HG02840 (cell line): Measurements from ENCODE around the gene MUC6.

ENCODE experiments used
- ATAC-seq: cut with Tn5 transposase; IDR thresholded peaks from one replicate; pipeline ENCODE4 v1.9.1; 2021; ENCODE audit warnings: mild to moderate bottlenecking, moderate library complexity, moderate number of reproducible peaks; ENCODE audit not compliant: unreplicated experiment, low FRiP score

Gene MUC6

GRCh38 chr11:1009991-1010390 lies 26.5 kb downstream of the MUC6 start:
- no peak for ATAC-seq

GRCh38 chr11:1009371-1009770 lies 27.1 kb downstream of the MUC6 start:
- no peak for ATAC-seq

- no peak for ATAC-seq
Observed at GRCh38 chr11:1008803-1009145, 27.7 kb downstream of the MUC6 start.

- no peak for ATAC-seq
Observed at GRCh38 chr11:1008001-1008802, 28.3 kb downstream of the MUC6 start.

GRCh38 chr11:1007279-1007678 lies 29.2 kb downstream of the MUC6 start:
- ATAC-seq = no peak

- ATAC-seq = no peak
Observed at GRCh38 chr11:1006762-1007161, 29.8 kb downstream of the MUC6 start.

GRCh38 chr11:1005928-1006327 lies 30.6 kb downstream of the MUC6 start:
- no peak for ATAC-seq

- no peak for ATAC-seq
Observed at GRCh38 chr11:1003159-1003558, 33.4 kb downstream of the MUC6 start.

GRCh38 chr11:1002406-1002984 lies 34.0 kb downstream of the MUC6 start:
- ATAC-seq = no peak

- ATAC-seq = no peak
Observed at GRCh38 chr11:1001617-1002405, 34.7 kb downstream of the MUC6 start.

- ATAC-seq = no peak
Observed at GRCh38 chr11:1000357-1001278, 35.9 kb downstream of the MUC6 start.

- ATAC-seq = no peak
Observed at GRCh38 chr11:999009-999408, 37.5 kb downstream of the MUC6 start.

GRCh38 chr11:997907-998306 lies 38.6 kb downstream of the MUC6 start:
- ATAC-seq = no peak

- ATAC-seq = no peak
Observed at GRCh38 chr11:996681-997080, 39.8 kb downstream of the MUC6 start.

GRCh38 chr11:995752-996420 lies 40.6 kb downstream of the MUC6 start:
- ATAC-seq = no peak

- ATAC-seq = no peak
Observed at GRCh38 chr11:995044-995751, 41.3 kb downstream of the MUC6 start.

- no peak for ATAC-seq
Observed at GRCh38 chr11:993632-994167, 42.8 kb downstream of the MUC6 start.

- ATAC-seq = no peak
Observed at GRCh38 chr11:992577-992976, 43.9 kb downstream of the MUC6 start.

- ATAC-seq = no peak
Observed at GRCh38 chr11:991711-992307, 44.7 kb downstream of the MUC6 start.
